Activated T-cell treated with anti-CD3 and anti-CD28 coated beads, Interleukin-2, amount 50 U/mL, for 48 hours (primary cell): ENCODE results near the gene GMEB2.
"Not testable (repeated sequence)": the region's sequence is repeated elsewhere in the genome, so short reads cannot be mapped to it uniquely, and the experiment has no call there.

Experiments
- DNase-seq, 2 experiments: peaks; one replicate each; pipeline ENCODE4 v3.0.0-alpha.2; 2020

GMEB2 gene, protein sequence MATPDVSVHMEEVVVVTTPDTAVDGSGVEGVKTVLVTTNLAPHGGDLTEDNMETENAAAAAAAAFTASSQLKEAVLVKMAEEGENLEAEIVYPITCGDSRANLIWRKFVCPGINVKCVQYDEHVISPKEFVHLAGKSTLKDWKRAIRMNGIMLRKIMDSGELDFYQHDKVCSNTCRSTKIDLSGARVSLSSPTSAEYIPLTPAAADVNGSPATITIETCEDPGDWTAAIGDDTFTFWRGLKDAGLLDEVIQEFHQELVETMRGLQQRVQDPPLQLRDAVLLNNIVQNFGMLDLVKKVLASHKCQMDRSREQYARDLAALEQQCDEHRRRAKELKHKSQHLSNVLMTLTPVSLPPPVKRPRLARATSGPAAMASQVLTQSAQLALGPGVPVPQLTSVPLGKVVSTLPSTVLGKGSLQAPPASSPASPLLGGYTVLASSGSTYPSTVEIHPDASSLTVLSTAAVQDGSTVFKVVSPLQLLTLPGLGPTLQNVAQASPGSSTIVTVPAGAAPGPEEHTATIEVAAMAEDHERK

GRCh38 chr20:63626424-63627128, at the start of gene GMEB2:
GMEB2 (minus strand) TSS chr20:63627101; CDS start chr20:63619397, 7,704 bp downstream.
- peak; percentile 75 to 84 for DNase-seq

GRCh38 chr20:63675681-63676368, 48.9 kb upstream of the GMEB2 start:
- DNase-seq: no peak

GRCh38 chr20:63673951-63674350, 47.0 kb upstream of the GMEB2 start:
- no peak for DNase-seq

DNA sequence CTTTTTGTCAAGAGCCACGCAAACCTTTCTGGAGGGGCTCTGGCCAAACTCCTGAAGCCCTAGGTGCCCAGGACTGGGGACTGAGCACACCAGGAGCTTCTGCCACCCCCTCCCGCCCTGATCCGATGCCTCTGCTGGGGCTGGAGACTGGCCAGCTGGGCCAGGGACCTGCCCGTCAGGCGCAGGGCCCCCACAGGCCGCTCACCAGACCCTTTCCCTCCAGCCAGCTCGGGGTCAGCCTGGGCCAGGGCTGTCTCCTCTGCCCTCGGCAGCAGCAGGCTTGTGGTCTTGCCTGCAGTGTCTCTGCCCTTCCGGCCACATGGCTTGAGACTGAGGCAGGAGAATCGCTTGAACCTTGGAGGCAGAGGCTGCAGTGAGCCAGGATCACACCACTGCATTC, 45.8 kb upstream of the GMEB2 start:
- DNase-seq: no peak

GRCh38 chr20:63671695-63672094, 44.8 kb upstream of the GMEB2 start:
- not testable (repeated sequence) for DNase-seq

DNA sequence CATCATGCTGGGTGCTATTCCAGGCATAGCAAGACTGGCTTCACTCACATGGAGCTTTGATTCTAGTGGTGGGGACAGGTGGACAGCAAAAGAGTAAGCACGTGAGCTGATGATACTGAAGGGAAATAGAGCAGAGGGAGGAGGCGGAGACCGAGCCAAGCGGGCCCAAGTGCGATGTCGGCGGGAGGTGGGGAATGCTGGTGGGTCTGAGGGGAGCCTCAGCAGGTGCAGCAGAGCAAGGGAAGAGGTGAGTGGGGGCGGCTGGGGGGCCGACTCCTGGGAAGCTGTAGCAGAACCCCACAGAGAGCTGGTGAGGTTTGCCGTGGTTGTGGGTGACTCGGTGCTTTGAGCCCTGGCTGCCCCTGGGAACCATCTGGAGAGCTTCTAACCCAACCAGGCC, 41.5 kb upstream of the GMEB2 start:
- no peak for DNase-seq

GRCh38 chr20:63667858-63668257, 41.0 kb upstream of the GMEB2 start:
- DNase-seq: no peak

GRCh38 chr20:63665708-63666107, 38.8 kb upstream of the GMEB2 start:
- no peak for DNase-seq

GRCh38 chr20:63664861-63665594, 38.1 kb upstream of the GMEB2 start:
- DNase-seq: no peak

- no peak for DNase-seq
These were observed 37.4 kb upstream of the GMEB2 start for GRCh38 chr20:63664143-63664851.

DNA sequence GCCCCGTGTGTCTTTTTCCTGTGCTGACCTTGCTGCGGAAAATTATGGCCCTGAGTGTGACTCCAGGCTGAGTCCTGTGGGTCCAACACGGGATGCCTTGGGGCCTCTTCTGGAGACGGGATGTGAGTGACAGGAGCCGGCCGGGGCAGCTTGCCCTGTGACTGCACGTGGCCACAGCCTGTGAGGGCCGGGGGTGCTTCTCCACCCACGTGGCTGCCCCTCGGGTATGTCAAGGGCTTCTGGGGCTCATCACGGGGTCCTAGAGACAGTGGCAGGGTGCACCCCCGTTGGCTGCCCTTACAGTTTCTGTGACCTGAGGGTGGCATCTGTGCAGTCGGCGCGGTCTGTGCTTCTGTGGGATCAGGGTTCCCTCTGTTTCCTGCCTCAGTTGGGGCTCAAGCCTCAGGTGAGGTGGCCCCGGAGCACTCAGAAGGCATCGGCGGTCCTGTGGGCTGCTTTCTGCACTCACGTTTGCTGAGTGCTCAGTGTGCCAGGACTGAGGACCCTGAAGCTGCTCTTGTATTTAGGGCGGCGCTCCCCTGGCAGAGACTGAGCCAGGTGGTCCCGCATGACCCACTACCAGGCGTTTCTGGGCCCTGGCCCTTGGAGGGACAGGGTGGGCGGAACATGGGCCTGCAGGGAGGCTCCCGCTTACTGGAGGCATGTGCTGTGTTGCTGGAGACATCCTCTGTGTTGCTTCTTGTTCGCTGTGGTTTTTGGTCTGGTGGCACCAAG, 36.6 kb upstream of the GMEB2 start:
- no peak for DNase-seq

GRCh38 chr20:63662813-63663189, 35.9 kb upstream of the GMEB2 start:
- no peak for DNase-seq

- no peak for DNase-seq
These were observed 35.3 kb upstream of the GMEB2 start for GRCh38 chr20:63661959-63662812.

GRCh38 chr20:63661108-63661507, 34.2 kb upstream of the GMEB2 start:
- DNase-seq: no peak

GRCh38 chr20:63660622-63661021, 33.7 kb upstream of the GMEB2 start:
- DNase-seq: no peak

- not testable (repeated sequence) for DNase-seq
These were observed 33.3 kb upstream of the GMEB2 start for GRCh38 chr20:63660174-63660573.

DNA sequence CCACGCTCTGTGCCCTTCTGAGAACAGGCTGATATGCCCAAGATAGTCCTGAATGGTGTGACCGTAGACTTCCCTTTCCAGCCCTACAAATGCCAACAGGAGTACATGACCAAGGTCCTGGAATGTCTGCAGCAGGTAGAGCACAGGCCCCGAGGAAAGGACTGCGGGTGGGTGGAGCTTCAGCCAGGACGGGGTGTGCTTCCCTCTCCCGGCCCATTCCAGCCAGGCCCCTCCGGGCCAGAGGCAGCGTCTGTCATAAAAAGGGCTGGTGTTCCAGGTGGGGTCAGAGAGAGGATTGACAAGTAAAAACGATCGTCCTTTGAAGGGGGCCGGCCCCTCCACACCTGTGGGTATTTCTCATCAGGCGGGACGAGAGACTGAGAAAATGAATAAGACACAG, 32.5 kb upstream of the GMEB2 start:
- no peak for DNase-seq

GRCh38 chr20:63658749-63659187, 31.9 kb upstream of the GMEB2 start:
- DNase-seq: no peak

- DNase-seq: peak; percentile 96 to 98
These were observed 31.2 kb upstream of the GMEB2 start, which contains the start of gene RTEL1 for GRCh38 chr20:63657937-63658748. RTEL1 (plus strand) TSS chr20:63658312; CDS start chr20:63659403, 1,091 bp downstream.
